T47D (cell line): ENCODE results near the gene TNFRSF9.
"Not testable (repeated sequence)": the region's sequence is repeated elsewhere in the genome, so short reads cannot be mapped to it uniquely, and the experiment has no call there.

Experiments
- DNase-seq, 2 experiments: peaks; one replicate each; pipeline versions ENCODE4 v3.0.0 to v3.0.0-alpha.2; 2011 to 2012; ENCODE audit warnings: low read depth in 1 of 2, low spot score in 1 of 2
- JUND ChIP-seq: IDR thresholded peaks from 2 replicates; pipeline ENCODE4 v1.6.1; 2012; ENCODE audit warnings: low read depth
- in situ Hi-C: cut with HindIII; loops from 2 replicates; pipeline ENCODE4 v1.10.0; 2016; ENCODE audit warnings: low sequenced_read_pairs, low pct_unique_long_range_greater_than_20kb

The TNFRSF9 gene

DNA sequence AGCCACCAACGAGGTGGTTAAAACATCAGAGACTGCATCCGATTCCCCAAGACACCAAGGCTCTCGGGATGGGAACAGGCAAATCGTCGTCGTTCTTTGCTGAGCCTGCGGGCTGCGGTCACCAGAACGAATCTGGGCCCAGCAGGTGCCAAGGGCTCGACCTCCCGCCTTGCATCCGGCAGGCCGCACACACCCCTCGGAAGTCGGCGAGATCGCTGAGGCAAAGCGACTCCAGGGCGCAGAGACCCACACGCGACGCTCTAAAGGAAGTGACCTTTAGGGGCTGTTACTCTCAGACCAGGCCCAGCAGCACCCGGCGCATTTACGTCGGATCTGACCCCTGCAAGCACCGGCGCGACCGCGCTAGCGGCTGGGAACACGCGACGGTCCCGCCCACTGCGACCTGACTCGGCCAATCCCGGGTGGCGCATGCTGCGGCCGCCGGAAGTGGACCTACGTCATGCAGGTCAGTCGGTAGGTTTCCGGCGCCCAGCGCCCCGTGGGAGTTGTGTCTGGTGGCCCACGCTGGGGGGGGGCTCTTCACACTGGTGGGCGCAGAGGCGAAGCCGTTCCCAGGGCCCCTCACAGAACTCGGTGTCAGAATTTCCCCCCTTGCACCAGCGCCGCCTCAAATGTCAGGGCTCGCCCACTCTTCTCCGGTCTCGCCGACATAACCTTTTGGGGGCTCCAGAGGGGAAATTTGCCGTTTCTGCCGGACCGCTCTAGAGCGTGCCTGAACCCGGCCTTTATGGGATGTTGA is 13.4 kb upstream of the TNFRSF9 start:
- DNase-seq, result no peak
- in situ Hi-C loops, result no loop called here

DNA sequence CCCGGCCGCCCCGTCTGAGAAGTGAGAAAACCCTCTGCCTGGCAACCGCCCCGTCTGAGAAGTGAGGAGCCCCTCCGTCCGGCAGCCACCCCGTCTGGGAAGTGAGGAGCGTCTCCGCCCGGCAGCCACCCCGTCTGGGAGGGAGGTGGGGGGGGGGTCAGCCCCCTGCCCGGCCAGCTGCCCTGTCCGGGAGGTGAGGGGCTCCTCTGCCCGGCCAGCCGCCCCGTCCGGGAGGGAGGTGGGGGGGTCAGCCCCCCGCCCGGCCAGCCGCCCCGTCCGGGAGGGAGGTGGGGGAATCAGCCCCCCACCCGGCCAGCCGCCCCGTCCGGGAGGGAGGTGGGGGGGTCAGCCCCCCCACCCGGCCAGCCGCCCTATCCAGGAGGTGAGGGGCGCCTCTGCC is 12.2 kb upstream of the TNFRSF9 start:
- DNase-seq, in situ Hi-C loops: not testable (repeated sequence)

More for the DNA sequence above, 13.4 kb upstream of the TNFRSF9 start:
- TF ChIP-seq JUND, result no peak

DNA sequence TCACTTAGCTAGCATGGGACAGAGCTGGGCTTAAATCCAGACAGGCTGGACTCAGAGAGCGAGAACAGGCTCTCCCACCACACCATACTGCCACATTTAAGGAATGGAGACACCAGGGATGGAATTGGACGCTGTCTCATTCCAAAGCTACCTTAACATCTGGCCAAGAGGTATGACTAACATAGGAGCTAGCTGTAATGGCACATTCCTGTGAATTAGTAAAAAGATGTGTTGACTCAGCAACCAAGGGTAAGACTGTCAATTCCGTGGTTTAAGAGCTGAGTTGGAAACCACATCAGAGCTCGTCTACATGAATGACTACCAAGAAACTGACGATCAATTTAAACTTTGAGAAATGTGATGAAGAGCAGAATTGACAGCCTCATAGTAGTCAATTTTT is 8.3 kb upstream of the TNFRSF9 start:
- in situ Hi-C loops, result no loop called here
- no peak for TF ChIP-seq JUND
- no peak for DNase-seq

DNA sequence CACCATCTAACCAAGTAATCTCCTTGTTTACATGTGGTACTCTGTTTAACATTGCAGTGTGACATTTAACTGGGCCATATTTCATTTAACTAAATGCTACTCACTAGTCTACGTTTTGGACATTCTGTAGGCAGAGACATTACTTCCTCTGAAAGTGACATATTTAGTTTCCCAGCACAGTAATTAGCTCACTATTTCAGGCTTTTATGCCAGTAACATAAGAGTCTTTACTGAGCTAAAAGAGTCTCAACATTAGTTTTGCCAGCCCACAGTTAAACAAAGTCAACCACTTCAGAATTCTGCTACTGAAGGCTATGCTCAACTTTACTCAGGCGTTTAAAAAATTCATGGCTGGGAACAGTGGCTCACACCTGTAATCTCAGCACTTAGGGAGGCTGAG is 2.6 kb upstream of the TNFRSF9 start:
- in situ Hi-C loops, result no loop called here
- no peak for TF ChIP-seq JUND
- DNase-seq, result no peak

DNA sequence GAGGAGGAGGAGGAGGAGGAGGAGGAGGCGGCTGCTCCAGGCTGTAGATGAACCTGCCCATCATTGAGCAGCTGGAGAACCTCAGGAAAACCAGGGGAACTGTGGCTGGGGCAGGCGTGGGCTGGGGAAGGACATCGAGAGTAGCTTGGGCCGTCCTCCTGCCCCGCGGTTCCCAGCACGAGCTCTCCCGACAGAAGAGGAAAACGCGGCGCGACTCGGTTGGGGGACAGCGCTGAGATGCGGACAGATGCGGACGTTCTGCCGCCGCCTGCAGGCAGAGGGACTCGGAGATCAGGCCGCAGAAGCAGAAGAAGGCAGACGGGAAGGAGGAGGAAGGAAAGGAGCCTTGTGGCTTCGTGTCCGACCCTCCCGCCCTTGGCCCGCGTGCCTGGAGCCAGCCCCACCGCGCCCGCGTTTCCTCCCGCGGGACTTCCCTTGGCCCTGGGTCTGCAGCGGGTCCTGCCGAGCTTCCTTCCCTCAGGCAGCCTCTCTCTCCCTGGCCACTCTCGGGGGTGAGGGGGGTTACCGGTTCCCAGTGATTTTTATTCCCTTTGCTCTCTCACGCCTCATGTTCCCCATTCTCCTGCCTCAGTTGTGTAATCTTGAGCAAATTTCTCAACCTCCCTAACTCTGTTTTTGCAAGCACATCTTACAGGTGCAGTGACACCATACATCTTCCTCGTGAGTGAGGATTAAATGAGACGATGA is 1.7 kb upstream of the TNFRSF9 start:
- no peak for TF ChIP-seq JUND
- in situ Hi-C loops, result no loop called here

DNA sequence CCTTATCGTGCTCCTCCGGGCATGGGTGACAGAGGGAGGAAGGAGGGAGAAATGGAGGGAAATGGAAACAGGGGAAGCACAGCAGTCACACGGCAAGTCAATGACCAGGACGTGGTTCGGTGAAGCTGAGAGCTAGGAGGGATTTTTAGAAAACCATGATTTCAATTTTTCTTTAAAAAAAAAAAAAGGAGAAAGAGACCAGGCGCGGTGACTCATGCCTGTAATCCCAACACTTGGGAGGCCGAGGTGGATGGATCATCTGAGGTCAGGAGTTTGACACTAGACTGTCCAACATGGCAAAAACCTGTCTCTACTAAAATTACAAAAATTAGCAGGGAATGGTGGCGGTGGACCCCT is 776 bp upstream of the TNFRSF9 start:
- no peak for TF ChIP-seq JUND
- DNase-seq, result no peak
- in situ Hi-C loops, result no loop called here

More for the DNA sequence above, 1.7 kb upstream of the TNFRSF9 start:
- peak in 1 of 2 experiments; percentile 39 for DNase-seq

DNA sequence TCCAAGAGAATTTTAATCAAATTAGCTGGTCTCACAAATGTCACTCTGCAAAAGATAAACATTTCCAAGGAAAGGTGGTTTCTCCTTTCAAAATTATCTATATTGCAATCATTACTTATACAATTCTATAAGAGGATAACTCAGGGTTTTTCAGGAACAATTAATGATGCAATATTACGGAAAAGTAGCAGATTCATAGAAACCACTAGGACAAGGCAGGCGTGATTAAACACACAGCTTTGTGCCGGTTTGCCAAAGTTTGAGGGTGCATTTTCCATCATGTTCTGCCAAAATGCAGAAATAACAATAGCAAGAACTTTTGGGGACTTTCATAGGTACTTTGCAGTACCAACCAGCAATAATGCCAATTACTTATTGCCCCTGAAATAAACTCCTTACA is 605 bp downstream of the TNFRSF9 start:
- TF ChIP-seq JUND, result no peak
- in situ Hi-C loops, result no loop called here
- no peak for DNase-seq

DNA sequence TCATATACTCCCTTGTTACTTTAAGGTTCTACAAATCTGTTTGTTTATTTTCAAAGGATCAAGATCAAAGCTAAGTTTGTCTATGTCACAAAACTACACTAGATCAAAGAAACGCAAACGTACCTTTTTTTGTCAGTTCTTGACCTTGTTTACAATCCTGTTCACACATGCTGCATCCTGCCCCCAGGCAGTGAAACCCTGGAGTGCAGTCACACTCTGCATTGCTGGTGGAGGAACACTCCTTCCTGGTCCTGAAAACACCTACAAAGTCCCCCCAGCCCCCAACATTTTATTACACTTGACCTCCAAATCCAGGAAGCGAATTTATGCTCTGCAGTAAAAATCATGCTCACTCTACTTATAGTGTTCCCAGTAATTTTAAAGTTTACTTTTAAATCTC is 2.6 kb downstream of the TNFRSF9 start:
- in situ Hi-C loops, result no loop called here
- no peak for DNase-seq
- TF ChIP-seq JUND, result no peak

DNA sequence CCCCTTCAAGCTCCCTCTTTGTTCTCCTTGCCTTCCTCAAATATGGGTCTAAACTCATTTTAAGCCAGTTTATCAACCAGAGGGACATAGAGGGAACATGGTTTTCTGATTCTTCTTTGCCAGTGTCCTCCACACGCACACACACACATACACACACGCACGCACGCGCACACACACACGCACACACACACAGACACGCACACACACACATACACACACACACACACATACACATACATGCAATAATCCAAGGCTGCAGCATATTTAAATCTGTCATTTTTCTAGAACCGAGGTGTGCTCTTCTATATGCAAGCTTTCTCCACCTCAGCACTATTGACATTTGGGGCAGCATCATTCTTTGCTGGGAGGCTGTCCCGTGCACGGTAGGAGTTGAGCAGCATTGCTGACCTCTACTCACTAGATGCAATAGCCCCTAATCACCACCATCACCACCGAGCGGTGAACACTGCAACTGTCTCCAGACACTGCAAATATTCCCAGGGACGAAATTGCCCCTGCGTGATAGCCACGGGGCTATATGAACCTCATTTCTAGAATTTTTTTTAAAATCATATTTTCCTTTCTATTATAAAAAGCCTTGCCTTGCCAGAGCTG is 8.0 kb downstream of the TNFRSF9 start:
- in situ Hi-C loops, result no loop called here
- TF ChIP-seq JUND, result no peak
- peak in 1 of 2 experiments; percentile 7 for DNase-seq

DNA sequence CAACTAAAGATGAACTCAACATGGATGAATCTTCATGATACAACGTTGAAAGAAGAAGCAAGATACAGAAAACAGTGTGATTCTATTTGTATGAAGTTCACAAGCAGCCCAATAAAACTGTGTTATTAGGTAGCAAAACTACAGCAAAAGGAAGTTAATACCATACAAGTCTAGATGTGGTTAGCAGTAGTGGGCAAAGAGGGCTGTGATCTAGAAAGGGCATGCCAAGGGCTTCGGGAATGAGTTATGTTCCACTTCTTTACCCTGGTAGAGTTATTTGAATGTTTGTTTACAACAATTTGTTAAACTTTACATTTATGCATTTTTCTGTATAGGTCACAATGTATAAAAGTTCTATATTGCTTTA is 9.2 kb downstream of the TNFRSF9 start:
- no peak for TF ChIP-seq JUND
- no peak for DNase-seq

DNA sequence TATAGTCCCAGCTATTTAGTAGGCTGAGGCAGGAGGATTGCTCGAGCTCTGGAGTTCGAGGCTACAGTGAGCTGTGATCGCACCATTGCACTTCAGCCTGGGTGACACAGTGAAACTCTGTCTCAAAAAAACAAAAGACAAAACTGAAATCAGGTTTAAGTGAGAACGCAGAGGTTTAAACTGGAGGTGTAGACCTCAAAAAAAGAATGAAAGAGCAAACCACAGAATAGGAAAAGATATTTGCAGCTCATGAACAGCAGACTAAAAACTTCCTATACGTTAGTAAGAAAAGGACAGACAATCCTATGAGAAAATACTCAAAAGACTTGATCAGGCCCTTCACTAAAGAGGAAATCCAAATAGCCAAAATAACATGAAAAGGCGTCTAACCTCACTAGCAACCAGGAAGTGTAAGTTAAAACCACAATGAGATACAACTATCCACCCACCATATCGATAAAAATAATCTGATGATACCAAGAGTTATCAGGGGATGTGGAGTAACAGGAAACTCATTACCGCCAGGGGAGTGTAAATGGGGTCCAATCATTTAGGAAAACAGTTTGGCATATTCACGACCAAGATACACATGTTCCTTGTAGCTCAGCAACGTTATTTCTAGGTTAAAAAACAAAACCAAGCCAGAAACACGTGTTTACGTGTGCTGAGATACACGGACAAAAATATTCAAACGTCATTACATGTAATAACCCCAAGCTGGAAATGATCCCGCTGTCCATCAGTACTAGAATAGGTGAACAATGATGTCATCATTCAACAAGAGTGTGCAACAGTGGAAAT is 9.8 kb downstream of the TNFRSF9 start:
- DNase-seq, result no peak
- in situ Hi-C loops, result no loop called here
- TF ChIP-seq JUND, result no peak

More for the DNA sequence above, 9.2 kb downstream of the TNFRSF9 start:
- in situ Hi-C loops, result no loop called here

DNA sequence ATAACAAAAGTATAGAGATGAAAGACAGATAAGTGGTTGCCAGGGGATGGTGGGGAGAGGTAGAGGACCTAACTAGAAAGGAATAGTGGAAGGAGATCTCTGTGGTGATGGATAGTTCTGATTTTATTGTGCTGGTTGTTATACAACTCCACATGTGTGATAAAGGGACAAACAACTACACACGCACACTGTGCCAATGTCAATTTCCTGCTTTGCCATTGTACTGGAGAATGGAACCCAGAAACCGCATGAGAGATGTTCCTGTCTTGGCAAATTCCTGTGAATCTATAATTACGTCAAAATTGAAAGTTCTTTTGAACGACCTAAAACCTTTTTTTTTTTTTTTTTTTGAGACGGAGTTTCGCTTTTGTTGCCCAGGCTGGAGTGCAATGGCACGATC is 11.0 kb downstream of the TNFRSF9 start:
- DNase-seq, result no peak
- in situ Hi-C loops, result no loop called here
- TF ChIP-seq JUND, result no peak
